ENCODE results near the gene NCKIPSD. TPM values are rescaled to one million over a fixed set of nuclear protein-coding genes. Genes with fewer than 3 reads are reported as not detected.
"Not testable (repeated sequence)": the region's sequence is repeated elsewhere in the genome, so short reads cannot be mapped to it uniquely, and the experiment has no call there.

NCKIPSD gene
- total RNA-seq: 10 to 100 TPM; 34.8 to 59.2 (median 44.9) TPM

DNA sequence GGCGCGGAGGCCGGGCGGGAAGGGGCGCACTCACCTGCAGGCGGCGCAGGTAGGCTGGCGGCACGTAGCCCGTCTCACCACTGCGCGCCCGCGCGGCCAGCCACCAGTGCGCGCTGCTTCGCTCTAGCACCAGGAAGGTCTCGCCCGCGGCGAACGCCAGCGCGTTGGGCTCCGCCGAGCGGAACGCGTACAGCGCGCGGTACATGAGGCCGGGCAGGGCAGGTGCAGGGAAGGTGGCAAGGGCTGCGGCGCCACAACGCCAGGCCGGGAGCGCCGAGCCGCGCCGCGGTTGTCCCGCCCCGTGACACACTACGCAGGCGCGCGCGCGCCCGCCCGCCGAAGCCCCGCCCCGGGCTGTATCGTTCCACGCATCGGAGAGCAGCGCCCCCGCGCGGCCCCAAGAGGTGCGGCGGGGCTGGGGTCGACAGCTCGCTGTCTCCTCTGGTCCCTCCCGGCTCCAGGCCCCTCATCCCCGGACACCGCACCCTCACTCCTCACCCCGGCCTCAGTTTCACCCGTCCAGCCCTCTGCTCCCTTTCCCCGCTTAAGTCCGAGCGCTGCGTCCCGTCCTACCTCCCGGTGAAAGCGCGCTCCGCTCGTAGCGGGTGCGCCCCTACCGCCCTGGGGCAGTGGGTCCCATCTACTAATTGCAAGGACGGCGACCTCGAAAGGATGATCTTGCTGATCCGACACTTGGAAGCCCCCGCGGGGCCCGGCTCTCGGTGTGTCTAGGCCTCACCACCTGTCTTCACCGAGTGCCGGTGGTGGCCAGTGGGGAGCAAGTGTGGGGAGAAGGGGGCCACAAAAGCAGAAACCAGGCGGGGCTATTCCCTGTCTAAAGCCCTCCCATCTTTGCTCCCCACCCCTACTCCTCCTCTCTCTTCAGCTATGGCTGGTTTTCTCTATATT is at the start of gene NCKIPSD:
Gene NCKIPSD, minus strand, starts transcription at position 313 of the 909 bp plus-strand sequence. Its CDS starts 108 bp downstream, at position 205.
- DNase-seq (ENCODE audit: low spot score in 2 of 2): peak; percentile 91 to 95
- H3K4me3 ChIP-seq: peak within 1 kb of the TSS; percentile 98
- H3K9me3 ChIP-seq: no peaks in the 10 kb centered on the region
- peaks cover 38% of the 10 kb centered on the region for H3K4me1 ChIP-seq
- H3K27me3 ChIP-seq: no peaks in the 10 kb centered on the region
- TF ChIP-seq, protein P1, sequence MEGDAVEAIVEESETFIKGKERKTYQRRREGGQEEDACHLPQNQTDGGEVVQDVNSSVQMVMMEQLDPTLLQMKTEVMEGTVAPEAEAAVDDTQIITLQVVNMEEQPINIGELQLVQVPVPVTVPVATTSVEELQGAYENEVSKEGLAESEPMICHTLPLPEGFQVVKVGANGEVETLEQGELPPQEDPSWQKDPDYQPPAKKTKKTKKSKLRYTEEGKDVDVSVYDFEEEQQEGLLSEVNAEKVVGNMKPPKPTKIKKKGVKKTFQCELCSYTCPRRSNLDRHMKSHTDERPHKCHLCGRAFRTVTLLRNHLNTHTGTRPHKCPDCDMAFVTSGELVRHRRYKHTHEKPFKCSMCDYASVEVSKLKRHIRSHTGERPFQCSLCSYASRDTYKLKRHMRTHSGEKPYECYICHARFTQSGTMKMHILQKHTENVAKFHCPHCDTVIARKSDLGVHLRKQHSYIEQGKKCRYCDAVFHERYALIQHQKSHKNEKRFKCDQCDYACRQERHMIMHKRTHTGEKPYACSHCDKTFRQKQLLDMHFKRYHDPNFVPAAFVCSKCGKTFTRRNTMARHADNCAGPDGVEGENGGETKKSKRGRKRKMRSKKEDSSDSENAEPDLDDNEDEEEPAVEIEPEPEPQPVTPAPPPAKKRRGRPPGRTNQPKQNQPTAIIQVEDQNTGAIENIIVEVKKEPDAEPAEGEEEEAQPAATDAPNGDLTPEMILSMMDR (IDR thresholded peaks at IDR 0.05): peak; percentile 75 to 89
- TF ChIP-seq POLR2AphosphoS5 (IDR thresholded peaks at IDR 0.05) (peak in 1 of 3 donors; percentile 34), POLR2A (IDR thresholded peaks at IDR 0.05) (peak in 1 of 2 donors; percentile 26), EP300 (IDR thresholded peaks at IDR 0.05) (no peak)
- H3K27ac ChIP-seq: peak within 1 kb of the TSS; percentile 89
- WGBS: 2% methylated on average over 70 of the region's 97 CpGs
- peaks cover 54% of the 10 kb centered on the region for H3K36me3 ChIP-seq

DNA sequence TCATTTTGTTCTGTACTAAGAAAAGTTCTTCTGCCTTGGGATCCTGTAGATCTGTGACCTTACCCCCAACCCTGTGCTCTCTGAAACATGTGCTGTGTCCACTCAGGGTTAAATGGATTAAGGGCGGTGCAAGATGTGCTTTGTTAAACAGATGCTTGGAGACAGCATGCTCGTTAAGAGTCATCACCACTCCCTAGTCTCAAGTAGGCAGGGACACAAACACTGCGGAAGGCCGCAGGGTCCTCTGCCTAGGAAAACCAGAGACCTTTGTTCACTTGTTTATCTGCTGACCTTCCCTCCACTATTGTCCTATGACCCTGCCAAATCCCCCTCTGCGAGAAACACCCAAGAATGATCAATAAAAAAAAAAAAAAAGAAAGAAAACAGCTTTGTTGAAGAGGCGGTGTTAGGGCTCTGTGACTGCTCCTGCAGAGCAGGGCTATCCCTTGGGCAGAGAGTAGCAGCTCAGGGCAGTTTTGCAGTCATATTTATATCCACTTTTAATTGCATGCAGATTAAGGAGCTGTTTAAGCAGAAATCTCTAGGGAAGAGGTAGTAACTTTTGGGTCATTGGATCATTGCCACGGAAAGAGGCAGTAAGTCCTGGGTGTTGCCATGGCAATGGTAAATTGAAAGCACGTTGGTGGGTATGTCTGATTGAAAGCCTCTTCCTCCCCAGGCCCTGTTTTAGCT is 49.5 kb upstream of the NCKIPSD start:
- H3K36me3 ChIP-seq; H3K9me3 ChIP-seq; H3K27me3 ChIP-seq; DNase-seq (ENCODE audit: low spot score in 2 of 2): not testable (repeated sequence)
- peaks cover 35% of the 10 kb centered on the region for H3K4me1 ChIP-seq
- peak overlapping the region; percentile 18 for H3K27ac ChIP-seq
- 33% methylated on average over 8 of the region's 8 CpGs for WGBS
- H3K4me3 ChIP-seq: peak overlapping the region; percentile 8

DNA sequence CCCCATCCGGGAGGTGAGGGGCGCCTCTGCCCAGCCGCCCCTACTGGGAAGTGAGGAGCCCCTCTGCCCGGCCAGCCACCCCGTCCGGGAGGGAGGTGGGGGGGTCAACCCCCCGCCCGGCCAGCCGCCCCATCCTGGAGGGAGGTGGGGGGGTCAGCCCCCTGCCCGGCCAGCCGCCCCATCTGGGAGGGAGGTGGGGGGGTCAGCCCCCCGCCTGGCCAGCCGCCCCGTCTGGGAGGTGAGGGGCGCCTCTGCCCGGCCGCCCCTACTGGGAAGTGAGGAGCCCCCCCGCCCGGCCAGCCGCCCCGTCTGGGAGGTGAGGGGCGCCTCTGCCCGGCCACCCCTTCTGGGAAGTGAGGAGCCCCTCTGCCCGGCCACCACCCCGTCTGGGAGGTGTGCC is 48.8 kb upstream of the NCKIPSD start:
- WGBS: 61% methylated on average over 5 of the region's 25 CpGs
- Histone ChIP-seq H3K27ac (peak overlapping the region; percentile 18), H3K4me3 (peak overlapping the region; percentile 8), H3K4me1 (peaks cover 28% of the 10 kb centered on the region)
- DNase-seq (ENCODE audit: low spot score in 2 of 2); H3K9me3 ChIP-seq; H3K36me3 ChIP-seq; H3K27me3 ChIP-seq: not testable (repeated sequence)

DNA sequence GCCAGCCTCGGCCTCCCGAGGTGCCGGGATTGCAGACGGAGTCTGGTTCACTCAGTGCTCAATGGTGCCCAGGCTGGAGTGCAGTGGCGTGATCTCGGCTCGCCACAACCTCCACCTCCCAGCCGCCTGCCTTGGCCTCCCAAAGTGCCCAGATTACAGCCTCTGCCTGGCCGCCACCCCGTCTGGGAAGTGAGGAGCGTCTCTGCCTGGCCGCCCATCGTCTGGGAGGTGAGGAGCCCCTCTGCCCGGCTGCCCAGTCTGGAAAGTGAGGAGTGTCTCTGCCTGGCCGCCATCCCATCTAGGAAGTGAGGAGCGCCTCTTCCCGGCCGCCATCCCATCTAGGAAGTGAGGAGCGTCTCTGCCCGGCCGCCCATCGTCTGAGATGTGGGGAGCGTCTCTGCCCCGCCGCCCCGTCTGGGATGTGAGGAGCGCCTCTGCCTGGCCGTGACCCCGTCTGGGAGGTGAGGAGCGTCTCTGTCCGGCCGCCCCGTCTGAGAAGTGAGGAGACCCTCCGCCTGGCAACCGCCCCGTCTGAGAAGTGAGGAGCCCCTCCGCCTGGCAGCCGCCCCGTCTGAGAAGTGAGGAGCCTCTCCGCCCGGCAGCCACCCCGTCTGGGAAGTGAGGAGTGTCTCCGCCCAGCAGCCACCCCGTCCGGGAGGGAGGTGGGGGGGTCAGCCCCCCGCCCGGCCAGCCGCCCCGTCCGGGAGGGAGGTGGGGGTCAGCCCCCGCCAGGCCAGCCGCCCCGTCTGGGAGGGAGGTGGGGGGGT is 48.2 kb upstream of the NCKIPSD start:
- not testable (repeated sequence) for DNase-seq (ENCODE audit: low spot score in 2 of 2); H3K27me3 ChIP-seq; H3K9me3 ChIP-seq; H3K36me3 ChIP-seq
- H3K27ac ChIP-seq: peak overlapping the region; percentile 18
- H3K4me1 ChIP-seq: peaks cover 22% of the 10 kb centered on the region
- no CpG with 5 or more reads among the region's 53 CpGs for WGBS
- peak overlapping the region; percentile 8 for H3K4me3 ChIP-seq

DNA sequence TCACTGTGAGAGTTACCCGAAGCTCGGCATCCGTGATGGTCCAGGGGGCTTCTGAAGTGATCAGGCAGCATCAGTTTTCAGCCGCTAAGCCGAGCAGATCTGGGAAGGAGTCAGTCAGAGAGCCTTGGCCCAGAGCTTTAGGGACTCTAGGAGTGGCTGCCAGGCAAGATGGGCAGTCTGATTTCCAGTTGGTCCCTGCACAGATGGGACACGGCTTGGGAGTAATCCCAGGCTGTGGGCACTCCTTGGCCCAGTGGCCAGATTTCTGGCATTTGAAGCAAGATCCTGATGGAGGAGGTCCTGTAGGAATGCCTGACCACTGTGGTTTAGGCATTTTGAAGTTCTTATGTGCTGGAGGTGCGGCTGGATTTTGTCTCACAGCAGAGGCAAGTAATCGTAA is 41.8 kb upstream of the NCKIPSD start:
- Histone ChIP-seq H3K4me3 (no peak overlapping the region), H3K27ac (no peak overlapping the region), H3K27me3 (no peaks in the 10 kb centered on the region), H3K4me1 (no peaks in the 10 kb centered on the region), H3K36me3 (no peaks in the 10 kb centered on the region), H3K9me3 (no peaks in the 10 kb centered on the region)
- no peak for TF ChIP-seq EP300 (IDR thresholded peaks at IDR 0.05)
- no peak for TF ChIP-seq POLR2AphosphoS5 (IDR thresholded peaks at IDR 0.05)
- TF ChIP-seq, protein P1 (IDR thresholded peaks at IDR 0.05): no peak
- no peak for TF ChIP-seq POLR2A (IDR thresholded peaks at IDR 0.05)
- DNase-seq (ENCODE audit: low spot score in 2 of 2): no peak
- 85% methylated on average over 8 of the region's 8 CpGs for WGBS

DNA sequence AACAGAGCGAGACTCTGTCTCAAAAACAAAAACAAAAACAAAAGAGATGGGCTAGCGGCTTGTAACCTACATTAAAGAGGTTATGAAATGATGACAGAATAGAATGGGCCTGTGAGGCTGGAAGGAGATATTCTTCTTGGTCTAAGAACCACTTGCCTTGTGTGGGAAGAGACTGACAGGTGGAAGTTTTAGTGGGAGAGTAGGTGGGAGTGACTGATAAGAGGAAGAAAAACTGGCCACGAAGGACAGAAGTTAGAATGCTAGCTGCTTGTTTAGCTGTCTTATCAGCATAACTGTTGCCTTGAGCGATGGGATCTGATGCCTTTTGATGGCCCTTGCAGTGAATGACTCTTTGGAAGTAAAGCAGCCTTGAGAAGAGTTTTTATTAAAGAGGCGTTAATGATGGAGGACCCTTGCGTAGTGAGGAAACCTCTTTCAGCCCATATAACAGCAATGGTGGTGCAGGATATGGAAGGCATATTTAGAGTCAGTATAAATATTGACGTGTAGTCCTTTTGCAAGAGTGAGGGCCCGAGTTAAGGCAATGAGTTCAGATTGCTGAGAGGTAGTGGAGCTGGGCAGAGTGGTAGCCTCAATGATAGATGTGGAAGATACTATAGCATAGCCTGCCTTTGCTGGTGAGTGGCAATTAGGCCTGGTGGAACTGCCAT is 39.6 kb upstream of the NCKIPSD start:
- not testable (repeated sequence) for DNase-seq (ENCODE audit: low spot score in 2 of 2); H3K4me3 ChIP-seq; H3K9me3 ChIP-seq; H3K27me3 ChIP-seq; H3K4me1 ChIP-seq; H3K27ac ChIP-seq; H3K36me3 ChIP-seq
- 90% methylated on average over 8 of the region's 8 CpGs for WGBS

Data from suprapubic skin (tissue), 4 donors.